Ovary (tissue), 3 donors: ENCODE results near the gene FOXP1.

Source experiments
- POLR2A ChIP-seq: fragments of 450-650 bp; IDR thresholded peaks from one replicate; pipeline ENCODE4 v1.6.1; 2017; ENCODE audit warnings: antibody characterized with exemption, mild to moderate bottlenecking, moderate library complexity
- TF ChIP-seq, protein P1 (sequence below), 3 donors: fragments of 450-650 bp in 2 of 3; fragments of 200-600 bp in 1 of 3; IDR thresholded peaks; one replicate each; pipeline versions ENCODE4 v1.5.1 to v1.8.0; 2016 to 2022; ENCODE audit warnings: antibody characterized with exemption in 3 of 3, mild to moderate bottlenecking in 1 of 3
- donor health status: DM: no; HTN: no; CAD: no.

DNA sequence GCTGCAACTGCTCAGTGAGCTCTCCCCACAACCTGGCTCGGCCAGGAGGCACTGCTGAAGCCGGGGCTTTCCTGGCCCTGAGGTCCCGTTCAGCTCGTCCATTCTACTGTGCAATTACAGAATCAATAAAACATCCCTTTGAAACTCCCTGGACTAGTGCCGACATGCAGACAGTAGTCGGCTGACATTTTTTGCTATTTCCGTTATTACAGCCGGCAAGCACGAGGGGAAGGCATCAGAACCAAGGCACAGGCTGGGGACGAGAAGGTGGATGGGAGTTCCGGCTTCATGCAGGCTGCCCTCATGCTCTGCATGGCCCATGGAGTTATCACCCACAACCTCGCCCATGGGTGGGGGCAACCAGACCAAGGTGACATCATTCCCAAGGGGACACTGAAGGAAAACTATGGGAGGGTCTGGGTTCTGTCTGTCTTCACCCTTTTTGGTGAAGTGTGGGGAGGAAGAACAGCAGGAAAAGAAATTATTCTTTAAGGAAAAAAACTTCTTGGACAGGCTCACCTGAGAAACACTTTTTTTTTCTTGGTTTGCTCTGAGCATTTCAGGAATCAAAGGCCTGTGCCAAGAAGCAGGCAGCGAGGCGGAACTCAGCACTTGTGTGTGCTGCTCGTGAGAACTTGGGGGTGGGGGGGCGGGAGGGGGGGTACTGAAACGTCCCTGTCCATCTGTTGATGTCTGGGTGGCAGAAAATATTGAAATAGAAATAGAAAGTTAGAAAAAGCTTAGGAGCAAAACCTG lies 154.5 kb downstream of the FOXP1 start:
- TF ChIP-seq, protein P1, sequence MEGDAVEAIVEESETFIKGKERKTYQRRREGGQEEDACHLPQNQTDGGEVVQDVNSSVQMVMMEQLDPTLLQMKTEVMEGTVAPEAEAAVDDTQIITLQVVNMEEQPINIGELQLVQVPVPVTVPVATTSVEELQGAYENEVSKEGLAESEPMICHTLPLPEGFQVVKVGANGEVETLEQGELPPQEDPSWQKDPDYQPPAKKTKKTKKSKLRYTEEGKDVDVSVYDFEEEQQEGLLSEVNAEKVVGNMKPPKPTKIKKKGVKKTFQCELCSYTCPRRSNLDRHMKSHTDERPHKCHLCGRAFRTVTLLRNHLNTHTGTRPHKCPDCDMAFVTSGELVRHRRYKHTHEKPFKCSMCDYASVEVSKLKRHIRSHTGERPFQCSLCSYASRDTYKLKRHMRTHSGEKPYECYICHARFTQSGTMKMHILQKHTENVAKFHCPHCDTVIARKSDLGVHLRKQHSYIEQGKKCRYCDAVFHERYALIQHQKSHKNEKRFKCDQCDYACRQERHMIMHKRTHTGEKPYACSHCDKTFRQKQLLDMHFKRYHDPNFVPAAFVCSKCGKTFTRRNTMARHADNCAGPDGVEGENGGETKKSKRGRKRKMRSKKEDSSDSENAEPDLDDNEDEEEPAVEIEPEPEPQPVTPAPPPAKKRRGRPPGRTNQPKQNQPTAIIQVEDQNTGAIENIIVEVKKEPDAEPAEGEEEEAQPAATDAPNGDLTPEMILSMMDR (IDR thresholded peaks at IDR 0.05): no peak
- TF ChIP-seq POLR2A: no peak
